Epithelial cell of esophagus (primary cell): ENCODE results near the gene MRPS31.
A peak's percentile ranks its signal among the peaks of the same experiment; 100 is the strongest.

Experiments used
- DNase-seq: peaks from one replicate; pipeline ENCODE4 v3.0.0; 2010; ENCODE audit warnings: low read depth
- H3K4me3 ChIP-seq: 2 replicates; pipeline ENCODE4 v1.5.1; 2011; ENCODE audit warnings: mild to moderate bottlenecking, low read length, control low read depth
- TF ChIP-seq, protein P1 (sequence below): IDR thresholded peaks from 2 replicates; pipeline ENCODE4 v1.5.1; 2011; ENCODE audit warnings: low read depth, mild to moderate bottlenecking, low read length, control low read depth, inconsistent platforms; ENCODE audit not compliant: insufficient read depth; ENCODE audit errors: missing control alignments

MRPS31 gene

DNA sequence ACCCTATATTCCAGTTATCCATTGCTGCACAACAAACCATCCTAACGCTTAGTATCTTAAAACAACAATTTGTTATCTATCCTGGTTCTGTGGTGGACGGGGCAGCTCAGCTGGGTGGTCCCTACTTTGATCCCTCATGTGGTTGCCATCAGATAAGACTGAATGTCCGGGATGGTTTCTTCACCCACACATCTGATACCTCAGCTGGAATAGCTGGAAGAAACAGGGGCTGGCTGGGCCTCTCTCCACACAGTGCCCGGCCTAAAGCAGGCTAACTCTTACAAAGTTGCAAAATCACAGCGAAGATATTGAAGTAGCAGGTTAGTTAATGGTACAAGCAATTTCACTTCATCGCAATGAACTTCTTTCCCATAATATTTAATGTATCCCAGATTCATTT, 3.7 kb upstream of the MRPS31 start:
- TF ChIP-seq, protein P1, sequence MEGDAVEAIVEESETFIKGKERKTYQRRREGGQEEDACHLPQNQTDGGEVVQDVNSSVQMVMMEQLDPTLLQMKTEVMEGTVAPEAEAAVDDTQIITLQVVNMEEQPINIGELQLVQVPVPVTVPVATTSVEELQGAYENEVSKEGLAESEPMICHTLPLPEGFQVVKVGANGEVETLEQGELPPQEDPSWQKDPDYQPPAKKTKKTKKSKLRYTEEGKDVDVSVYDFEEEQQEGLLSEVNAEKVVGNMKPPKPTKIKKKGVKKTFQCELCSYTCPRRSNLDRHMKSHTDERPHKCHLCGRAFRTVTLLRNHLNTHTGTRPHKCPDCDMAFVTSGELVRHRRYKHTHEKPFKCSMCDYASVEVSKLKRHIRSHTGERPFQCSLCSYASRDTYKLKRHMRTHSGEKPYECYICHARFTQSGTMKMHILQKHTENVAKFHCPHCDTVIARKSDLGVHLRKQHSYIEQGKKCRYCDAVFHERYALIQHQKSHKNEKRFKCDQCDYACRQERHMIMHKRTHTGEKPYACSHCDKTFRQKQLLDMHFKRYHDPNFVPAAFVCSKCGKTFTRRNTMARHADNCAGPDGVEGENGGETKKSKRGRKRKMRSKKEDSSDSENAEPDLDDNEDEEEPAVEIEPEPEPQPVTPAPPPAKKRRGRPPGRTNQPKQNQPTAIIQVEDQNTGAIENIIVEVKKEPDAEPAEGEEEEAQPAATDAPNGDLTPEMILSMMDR: no peak
- no peak for DNase-seq
- H3K4me3 ChIP-seq: no peak overlapping the region

GRCh38 chr13:40772765-40773473, 1.9 kb upstream of the MRPS31 start:
- H3K4me3 ChIP-seq: no peak overlapping the region
- TF ChIP-seq, protein P1: no peak
- DNase-seq: no peak

GRCh38 chr13:40770609-40770933, 419 bp downstream of the MRPS31 start:
- DNase-seq: no peak
- TF ChIP-seq, protein P1: no peak
- peak overlapping the region; percentile 98 for H3K4me3 ChIP-seq

DNA sequence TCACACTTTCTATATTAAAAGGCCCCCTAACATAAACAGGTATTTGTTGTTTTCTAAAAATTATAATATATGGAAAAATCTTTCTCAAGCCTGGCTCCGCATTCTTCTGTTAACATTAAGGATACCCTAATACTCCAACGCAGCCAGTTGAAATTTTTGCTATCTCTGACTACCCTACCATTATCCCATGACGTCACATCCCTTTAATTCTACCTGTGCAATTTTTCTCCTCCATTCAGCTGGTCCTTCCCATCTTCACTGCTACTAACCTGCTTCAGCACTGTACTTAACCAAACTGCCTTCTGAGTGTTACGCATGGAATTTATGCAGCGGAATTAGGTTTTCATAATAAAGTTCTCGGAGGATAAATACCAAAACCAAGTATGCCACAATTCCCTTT, 1.0 kb downstream of the MRPS31 start:
- no peak for DNase-seq
- peak overlapping the region; percentile 98 for H3K4me3 ChIP-seq
- TF ChIP-seq, protein P1: no peak

DNA sequence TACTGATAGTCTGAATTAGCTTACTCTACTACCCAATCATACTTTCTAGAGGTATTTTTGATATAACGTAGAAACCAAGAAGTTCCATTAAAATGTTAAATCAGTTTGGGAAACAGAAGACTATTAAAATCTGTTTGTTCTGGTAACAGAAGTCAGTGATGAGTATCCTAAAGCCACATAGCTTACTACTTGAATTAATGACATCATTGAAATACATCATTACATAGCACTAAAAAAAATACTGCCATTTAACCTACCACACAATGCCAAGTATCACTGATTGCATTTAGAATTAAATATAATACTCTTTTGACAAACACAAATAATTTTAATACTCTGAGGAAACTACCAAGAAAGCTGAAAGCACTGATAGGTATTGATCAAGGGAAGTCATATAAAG, 5.4 kb downstream of the MRPS31 start:
- no peak for DNase-seq
- TF ChIP-seq, protein P1: no peak
- H3K4me3 ChIP-seq: no peak overlapping the region

GRCh38 chr13:40764587-40765403, 6.2 kb downstream of the MRPS31 start:
- TF ChIP-seq, protein P1: no peak
- DNase-seq: no peak
- no peak overlapping the region for H3K4me3 ChIP-seq

GRCh38 chr13:40762849-40763248, 8.1 kb downstream of the MRPS31 start:
- no peak overlapping the region for H3K4me3 ChIP-seq
- DNase-seq: no peak
- TF ChIP-seq, protein P1: no peak
